HG02943 (cell line): Measurements from ENCODE around the gene PYGO1.

Experiments used
- ATAC-seq: cut with Tn5 transposase; IDR thresholded peaks from one replicate; pipeline ENCODE4 v1.9.1; 2021; ENCODE audit warnings: mild to moderate bottlenecking, low read depth, moderate library complexity; ENCODE audit not compliant: unreplicated experiment

PYGO1 gene

GRCh38 chr15:55574096-55574495, 14.0 kb downstream of the PYGO1 start:
- ATAC-seq: no peak

GRCh38 chr15:55573224-55573623, 14.9 kb downstream of the PYGO1 start:
- ATAC-seq: no peak

DNA sequence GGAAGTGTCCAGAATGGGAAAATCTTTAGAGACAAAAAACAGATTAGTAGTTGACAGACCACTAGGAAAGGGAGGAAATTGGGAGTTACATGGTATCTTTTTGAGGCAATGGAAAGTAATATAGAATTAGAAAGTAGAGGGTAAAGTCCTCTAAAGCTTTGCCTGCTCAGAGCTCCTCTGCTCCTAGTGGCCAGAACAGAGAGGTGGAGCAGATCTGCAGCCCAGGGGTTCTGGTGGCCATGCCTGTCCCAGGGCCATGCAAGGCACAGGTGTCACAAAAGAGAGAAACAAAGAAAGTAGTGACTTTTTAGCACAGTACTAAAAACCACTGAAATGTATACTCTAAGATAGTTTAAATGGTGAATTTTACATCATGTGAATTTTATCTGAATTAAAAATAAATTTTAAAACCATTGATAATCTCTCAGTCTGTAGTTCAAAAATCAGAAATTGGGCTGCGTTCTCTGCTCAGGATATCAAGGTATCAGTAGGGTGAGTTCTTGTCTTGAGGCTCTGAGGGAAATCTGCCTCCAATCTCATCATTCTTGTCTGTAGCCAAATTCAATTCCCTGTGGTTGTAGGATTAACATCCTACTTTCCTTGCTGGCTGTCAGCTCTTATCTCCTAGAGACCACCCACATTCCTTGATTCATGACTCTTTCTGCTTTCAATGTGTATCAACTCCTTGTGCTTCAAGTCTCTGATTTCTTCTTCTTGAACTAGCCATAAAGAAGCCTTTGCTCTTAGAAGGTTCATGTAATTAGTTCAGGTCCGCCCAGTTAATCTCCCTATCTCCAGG, 23.6 kb downstream of the PYGO1 start:
- no peak for ATAC-seq

- ATAC-seq: no peak
Measured at GRCh38 chr15:55562601-55563000, 25.5 kb downstream of the PYGO1 start.

- ATAC-seq: no peak
Measured at GRCh38 chr15:55555089-55555488, 33.1 kb downstream of the PYGO1 start.

GRCh38 chr15:55552926-55553325, 35.2 kb downstream of the PYGO1 start:
- no peak for ATAC-seq

- ATAC-seq: no peak
Measured at GRCh38 chr15:55552451-55552850, 35.7 kb downstream of the PYGO1 start.

- ATAC-seq: no peak
Measured at GRCh38 chr15:55549305-55549704, 38.8 kb downstream of the PYGO1 start.

DNA sequence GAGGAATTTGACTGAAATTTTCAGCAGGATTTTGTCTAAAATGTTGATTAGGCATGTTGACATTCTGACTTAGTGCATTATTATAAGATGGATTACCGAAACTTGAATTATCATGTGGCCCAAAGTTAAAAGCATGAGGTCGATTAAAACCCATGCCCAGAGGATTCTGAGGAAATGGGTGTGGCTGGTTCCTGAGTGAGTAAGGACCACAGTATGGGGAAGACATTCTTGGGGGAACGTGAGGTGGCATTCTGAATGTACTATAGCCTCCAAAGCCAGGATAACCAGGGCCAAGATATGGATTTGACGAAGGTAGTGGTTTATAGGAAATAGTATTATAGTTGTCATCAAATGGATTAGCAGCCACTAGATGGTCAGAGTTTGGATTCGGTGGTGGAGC, 41.4 kb downstream of the PYGO1 start:
- no peak for ATAC-seq

- no peak for ATAC-seq
Measured at GRCh38 chr15:55535436-55535835, 52.7 kb downstream of the PYGO1 start.

GRCh38 chr15:55532944-55533343, 55.2 kb downstream of the PYGO1 start:
- ATAC-seq: no peak

DNA sequence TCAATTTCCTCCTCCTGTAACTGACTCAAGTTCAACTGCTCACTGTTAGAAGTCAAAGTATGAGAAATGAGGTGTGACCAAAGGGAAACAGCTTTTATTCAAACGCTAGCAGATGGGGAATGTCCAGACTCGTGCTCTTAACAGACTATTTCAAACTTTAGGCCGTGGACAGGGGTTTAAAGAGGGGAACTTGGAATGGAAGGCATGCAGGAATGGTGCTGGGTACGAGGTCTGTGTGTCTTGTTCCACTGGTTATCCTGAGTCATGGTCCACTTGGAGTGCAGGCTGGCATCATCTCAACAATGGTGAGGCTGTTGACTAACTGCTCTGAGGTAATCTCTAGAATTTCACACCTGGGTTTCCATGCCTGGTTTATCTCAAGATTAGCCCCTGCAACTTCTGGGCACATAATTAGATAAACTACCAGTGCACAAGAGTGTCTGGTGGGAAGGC, 57.3 kb downstream of the PYGO1 start:
- no peak for ATAC-seq

- no peak for ATAC-seq
Measured at GRCh38 chr15:55528812-55529211, 59.3 kb downstream of the PYGO1 start.

DNA sequence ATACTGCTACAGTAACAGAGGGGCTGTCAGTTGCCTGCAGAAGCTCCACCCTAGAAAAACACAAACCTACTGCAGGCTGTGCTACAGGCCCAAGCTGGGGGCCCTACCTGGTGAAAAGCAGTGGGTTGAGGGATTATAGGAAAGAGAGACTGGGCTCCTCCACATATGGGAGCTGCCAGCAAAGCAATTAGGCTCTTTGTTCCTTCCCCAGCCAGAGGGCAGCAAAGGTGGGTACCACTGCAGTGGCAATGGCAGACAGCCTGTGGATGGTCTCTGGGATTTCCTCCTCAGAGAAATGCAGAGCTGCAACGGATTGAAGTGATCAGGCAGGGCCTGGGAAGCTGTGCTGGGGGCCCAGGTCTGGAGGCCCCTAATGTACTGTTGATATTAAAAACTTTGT, 61.0 kb downstream of the PYGO1 start:
- no peak for ATAC-seq

DNA sequence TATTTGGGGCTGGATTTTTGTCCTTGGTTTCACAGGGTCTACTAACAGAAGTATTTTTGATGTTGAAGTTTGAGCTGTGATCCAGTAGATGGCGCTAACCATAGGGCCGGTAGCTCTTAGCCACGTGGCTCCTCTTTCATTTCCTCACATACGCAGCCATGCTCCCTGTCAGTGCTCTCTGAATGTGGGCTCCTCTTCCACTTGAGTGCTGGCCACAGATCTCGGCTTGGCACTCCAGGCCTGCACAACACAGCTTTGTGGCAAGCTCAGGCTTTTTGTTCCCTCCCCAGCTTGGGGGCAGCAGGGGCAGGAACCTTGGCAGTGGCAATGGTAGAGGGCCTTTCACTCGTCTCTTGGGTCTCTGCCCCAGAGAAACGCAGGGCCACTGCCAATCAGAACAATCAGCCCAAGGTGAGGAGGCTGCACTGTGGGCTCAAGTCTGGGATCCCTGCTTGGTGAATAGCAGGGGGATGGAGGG, 61.5 kb downstream of the PYGO1 start:
- ATAC-seq: peak; percentile 59

GRCh38 chr15:55522742-55523450, 65.2 kb downstream of the PYGO1 start:
- ATAC-seq: no peak

DNA sequence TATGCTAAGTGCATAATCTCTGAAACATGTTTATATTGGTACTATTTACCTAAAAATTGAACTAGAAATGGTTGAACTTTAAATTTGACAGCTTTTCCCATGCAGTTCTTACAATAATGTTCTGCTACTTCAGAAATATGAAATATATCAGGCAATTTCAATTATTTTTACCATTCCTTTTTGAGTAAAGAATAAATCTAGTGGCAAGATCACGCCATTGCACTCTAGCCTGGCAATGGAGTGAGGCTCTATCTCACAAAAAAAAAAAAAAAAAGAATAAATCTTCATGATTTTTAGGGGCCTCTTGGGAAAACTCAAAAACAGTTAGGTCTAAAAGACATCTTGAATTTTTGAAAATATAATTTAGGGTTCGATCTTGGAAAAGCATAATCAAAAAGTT, 69.5 kb downstream of the PYGO1 start:
- no peak for ATAC-seq

DNA sequence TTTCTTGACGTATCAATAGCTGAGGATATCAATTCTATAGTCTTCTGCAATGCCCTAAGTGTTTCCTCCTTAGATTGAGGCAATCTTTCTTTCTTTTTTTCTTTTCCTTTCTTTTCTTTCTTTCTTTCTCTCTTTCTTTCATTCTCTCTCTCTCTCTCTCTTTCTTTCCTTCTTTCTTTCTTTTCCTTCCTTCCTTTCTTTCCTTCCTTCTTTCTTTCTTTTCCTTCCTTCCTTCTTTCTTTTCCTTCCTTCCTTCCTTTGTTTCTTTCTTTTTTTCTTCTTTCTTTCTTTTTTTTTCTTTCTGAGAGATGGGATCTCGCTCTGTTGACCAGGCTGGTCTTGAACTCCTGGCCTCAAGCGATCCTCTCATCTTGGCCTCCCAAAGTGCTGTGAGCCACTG, 70.1 kb downstream of the PYGO1 start:
- ATAC-seq: no peak

DNA sequence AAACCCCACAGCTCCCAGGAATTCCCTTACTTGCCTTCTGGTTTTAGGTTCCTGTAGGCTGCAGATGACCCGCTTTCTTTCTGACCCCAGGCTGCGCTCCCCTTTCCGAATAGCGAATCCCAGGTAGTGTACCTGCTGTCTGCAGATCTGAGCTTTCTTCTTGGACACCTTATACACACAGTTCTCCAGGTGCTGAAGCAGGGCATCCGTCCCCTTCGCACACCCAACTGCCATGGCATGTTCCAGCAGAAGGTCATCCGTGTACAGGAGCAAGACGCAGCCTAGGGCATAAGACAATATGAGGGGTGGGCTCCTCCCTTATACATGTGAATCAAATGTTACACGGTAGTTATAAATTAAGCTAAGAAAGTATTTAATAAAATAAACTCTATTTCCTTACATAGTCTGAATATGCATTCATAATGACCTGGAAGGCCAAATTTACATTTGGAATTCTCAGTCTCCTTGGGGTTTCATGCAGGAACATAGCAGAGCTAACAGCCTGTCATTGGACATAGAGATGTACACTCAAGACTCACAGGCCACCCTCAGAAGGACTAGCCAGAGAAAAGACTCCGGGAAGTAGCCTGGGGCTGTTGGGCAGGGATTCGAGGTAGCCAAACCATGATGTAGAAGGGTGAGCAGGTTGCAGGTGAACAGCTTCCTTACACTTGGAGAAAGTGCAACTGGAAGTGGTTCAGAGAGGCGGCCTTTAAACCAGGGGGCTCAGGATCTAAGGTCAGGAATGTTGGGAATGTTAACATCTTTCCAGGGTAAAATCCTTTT, 72.0 kb downstream of the PYGO1 start:
- ATAC-seq: no peak

GRCh38 chr15:55515491-55515890, 72.7 kb downstream of the PYGO1 start:
- ATAC-seq: no peak

- no peak for ATAC-seq
Measured at GRCh38 chr15:55514414-55514850, 73.7 kb downstream of the PYGO1 start.
